Adipose tissue (tissue), 3 donors: ENCODE measurements around the gene CLN3. TPM values are rescaled to one million over a fixed set of nuclear protein-coding genes. Genes with fewer than 3 reads are reported as not detected.
"Not testable (repeated sequence)": the region's sequence is repeated elsewhere in the genome, so short reads cannot be mapped to it uniquely, and the experiment has no call there.

Experiments
- H3K27ac ChIP-seq: one replicate; pipeline ENCODE4 v1.5.1; 2013; ENCODE audit warnings: low read depth, low read length
- WGBS, 3 donors: extraction: QIAGEN DNeasy Blood & Tissue Kit; methylation state at CpG; one replicate each; pipeline ENCODE4 v1.1.7; 2013; 5-methylcytosine and 5-hydroxymethylcytosine counted together
- polyA plus RNA-seq, 3 donors: library from polyadenylated mRNA; stranded (reverse); fragments of 200-250 nt; gene quantifications; one replicate each; pipeline ENCODE4 v1.2.3, GENCODE V29; 2013
- donor health status: healthy with polysubstance abuse.
- donor health status: Bipolar disorder and iron deficiency.
- donor health status: healthy.

Gene CLN3
- polyA plus RNA-seq, 3 donors = 8.2 to 28.2 (median 16.0) TPM

DNA sequence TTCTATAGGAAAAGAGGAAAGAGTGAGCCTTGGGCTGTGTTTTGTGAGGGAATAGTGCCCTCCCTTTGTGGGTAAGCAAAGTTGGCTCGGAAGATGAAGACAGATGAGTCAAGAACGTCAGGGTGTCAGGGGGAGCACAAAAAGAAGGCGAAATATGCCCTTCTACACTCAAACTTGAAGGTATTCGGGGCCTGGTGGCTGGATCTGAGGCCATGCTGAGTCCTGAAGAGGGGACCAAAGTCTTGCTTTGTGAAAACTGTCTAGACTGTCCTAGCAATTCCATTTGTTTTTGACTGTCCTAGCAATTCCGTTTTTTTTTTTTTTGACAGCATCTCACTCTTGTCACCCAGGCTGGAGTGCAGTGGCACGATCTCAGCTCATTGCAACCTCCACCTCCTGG is 53.0 kb downstream of the CLN3 start:
- not testable (repeated sequence) for H3K27ac ChIP-seq
- WGBS, 3 donors = 82 to 100% (median 88%) methylated on average over 2 to 3 of the region's 6 CpGs

DNA sequence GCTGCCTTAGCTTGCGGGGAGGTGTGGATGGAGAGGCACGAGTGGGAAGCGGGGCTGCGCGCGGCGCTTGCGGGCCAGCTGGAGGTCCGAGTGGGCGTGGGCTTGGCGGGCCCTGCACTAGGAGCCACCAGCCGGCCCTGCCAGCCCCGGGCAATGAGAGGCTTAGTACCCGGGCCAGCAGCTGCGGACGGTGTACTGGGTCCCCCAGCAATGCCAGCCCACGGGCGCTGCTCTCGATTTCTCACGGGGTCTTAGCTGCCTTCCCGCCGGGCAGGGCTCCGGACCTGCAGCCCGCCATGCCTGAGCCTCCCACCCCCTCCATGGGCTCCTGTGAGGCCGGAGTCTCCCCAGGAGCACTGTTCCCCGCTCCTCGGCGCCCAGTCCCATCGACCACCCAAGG is 56.5 kb downstream of the CLN3 start:
- 93 to 100% (median 93%) methylated on average over 3 to 16 of the region's 29 CpGs for WGBS, 3 donors
- H3K27ac ChIP-seq = not testable (repeated sequence)

Other genes starting within 250 kb of the CLN3 start
- gene SBK1, start 199.5 kb downstream of the CLN3 start, polyA plus RNA-seq = 1 to 10 TPM in 1 of 3 donors, under 1 TPM in 1, not detected in 1; 0.09 to 1.2 TPM
- 1 to 10 TPM in 1 of 3 donors, under 1 TPM in 2; 0.12 to 1.6 (median 0.43) TPM for gene NPIPB6, start 128.6 kb downstream of the CLN3 start, polyA plus RNA-seq
- 10 to 100 TPM; 54.1 to 75.7 (median 68.7) TPM for gene EIF3CL, start 88.2 kb downstream of the CLN3 start, polyA plus RNA-seq
- under 1 TPM in 1 of 3 donors, not detected in 2; 0.07 TPM for gene NPIPB7, start 19.7 kb downstream of the CLN3 start, polyA plus RNA-seq
- gene APOBR, start 2.6 kb upstream of the CLN3 start, polyA plus RNA-seq = 1 to 10 TPM in 2 of 3 donors, under 1 TPM in 1; 0.62 to 6.6 (median 1.5) TPM
- under 1 TPM in 1 of 3 donors, not detected in 2; 0.34 TPM for gene IL27, start 14.8 kb upstream of the CLN3 start, polyA plus RNA-seq
- gene NUPR1, start 46.9 kb upstream of the CLN3 start, polyA plus RNA-seq = 100 to 1,000 TPM; 157 to 190 (median 189) TPM
- gene SGF29, start 61.8 kb upstream of the CLN3 start, polyA plus RNA-seq = 10 to 100 TPM; 17.1 to 32.1 (median 17.5) TPM
- 1 to 10 TPM in 2 of 3 donors, under 1 TPM in 1; 0.30 to 1.8 (median 1.1) TPM for gene SULT1A2, start 105.0 kb upstream of the CLN3 start, polyA plus RNA-seq
- gene SULT1A1, start 118.0 kb upstream of the CLN3 start, polyA plus RNA-seq = 10 to 100 TPM; 13.3 to 56.7 (median 44.1) TPM
- gene NPIPB8, start 146.0 kb upstream of the CLN3 start, polyA plus RNA-seq = not detected
- gene EIF3C, start 219.4 kb upstream of the CLN3 start, polyA plus RNA-seq = 100 to 1,000 TPM; 274 to 375 (median 371) TPM